Effector memory CD4-positive, alpha-beta T cell (primary cell): ENCODE results near the gene MYADML2.

ENCODE experiments used
- DNase-seq, 3 donors: peaks; one replicate each; pipeline ENCODE4 v3.0.0-alpha.2; 2020
- H3K27ac ChIP-seq: 2 replicates; pipeline ENCODE4 v1.7.0; 2013; ENCODE audit warnings: mild to moderate bottlenecking, low read length, moderate library complexity; ENCODE audit not compliant: insufficient read depth, poor library complexity, severe bottlenecking
- H3K27me3 ChIP-seq: replicated peaks from 2 replicates; pipeline ENCODE4 v1.7.0; 2013; ENCODE audit warnings: mild to moderate bottlenecking, low read length; ENCODE audit not compliant: insufficient read depth, control insufficient read depth, poor library complexity, severe bottlenecking
- H3K36me3 ChIP-seq: 2 replicates; pipeline ENCODE4 v1.7.0; 2013; ENCODE audit warnings: mild to moderate bottlenecking, low read length, moderate library complexity; ENCODE audit not compliant: control insufficient read depth, insufficient read depth
- H3K4me1 ChIP-seq: 2 replicates; pipeline ENCODE4 v1.7.0; 2013; ENCODE audit warnings: low read length, mild to moderate bottlenecking; ENCODE audit not compliant: control insufficient read depth, insufficient read depth, poor library complexity, severe bottlenecking
- H3K4me3 ChIP-seq: 2 replicates; pipeline ENCODE4 v1.7.0; 2013; ENCODE audit warnings: low read length, low read depth, mild to moderate bottlenecking; ENCODE audit not compliant: insufficient read depth, poor library complexity, severe bottlenecking
- H3K9me3 ChIP-seq: 2 replicates; pipeline ENCODE4 v1.7.0; 2013; ENCODE audit warnings: mild to moderate bottlenecking, low read length, moderate library complexity; ENCODE audit not compliant: control insufficient read depth
- total RNA-seq, 3 donors: gene quantifications; one replicate each; lab custom pipeline; 2026; lab: John Stamatoyannopoulos, UW

MYADML2 gene, protein sequence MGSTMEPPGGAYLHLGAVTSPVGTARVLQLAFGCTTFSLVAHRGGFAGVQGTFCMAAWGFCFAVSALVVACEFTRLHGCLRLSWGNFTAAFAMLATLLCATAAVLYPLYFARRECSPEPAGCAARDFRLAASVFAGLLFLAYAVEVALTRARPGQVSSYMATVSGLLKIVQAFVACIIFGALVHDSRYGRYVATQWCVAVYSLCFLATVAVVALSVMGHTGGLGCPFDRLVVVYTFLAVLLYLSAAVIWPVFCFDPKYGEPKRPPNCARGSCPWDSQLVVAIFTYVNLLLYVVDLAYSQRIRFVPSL
- 0 reads per million in 3 donors for total RNA-seq

DNA sequence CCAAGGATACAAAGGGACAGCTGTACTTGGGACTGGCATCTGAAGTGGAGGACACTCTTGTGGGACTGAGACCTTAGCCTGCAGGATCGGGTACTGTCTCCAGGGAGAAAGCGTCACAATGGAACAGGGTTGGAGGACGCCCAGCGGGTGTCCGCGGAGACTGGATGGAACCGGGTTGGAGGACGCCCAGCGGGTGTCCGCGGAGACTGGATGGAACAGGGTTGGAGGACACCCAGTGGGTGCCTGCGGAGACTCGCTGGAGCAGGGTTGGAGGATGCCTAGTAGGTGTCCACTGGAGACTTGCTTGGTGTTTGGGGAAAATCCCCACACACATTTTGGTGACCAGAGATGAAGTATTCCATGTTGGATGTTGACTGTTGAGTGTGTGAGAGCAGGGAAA is at the start of gene MYADML2:
Gene MYADML2 (minus strand): TSS at position 45 of the 400 bp plus-strand sequence. CDS start 5,492 bp downstream, outside the sequence.
- DNase-seq = no peak
- H3K4me3 ChIP-seq = no peak within 1 kb of the TSS
- no peaks in the 10 kb centered on the region for H3K9me3 ChIP-seq
- no peaks in the 10 kb centered on the region for H3K36me3 ChIP-seq
- peaks cover 2% of the 10 kb centered on the region for H3K27me3 ChIP-seq
- H3K4me1 ChIP-seq = no peaks in the 10 kb centered on the region
- no peak within 1 kb of the TSS for H3K27ac ChIP-seq

DNA sequence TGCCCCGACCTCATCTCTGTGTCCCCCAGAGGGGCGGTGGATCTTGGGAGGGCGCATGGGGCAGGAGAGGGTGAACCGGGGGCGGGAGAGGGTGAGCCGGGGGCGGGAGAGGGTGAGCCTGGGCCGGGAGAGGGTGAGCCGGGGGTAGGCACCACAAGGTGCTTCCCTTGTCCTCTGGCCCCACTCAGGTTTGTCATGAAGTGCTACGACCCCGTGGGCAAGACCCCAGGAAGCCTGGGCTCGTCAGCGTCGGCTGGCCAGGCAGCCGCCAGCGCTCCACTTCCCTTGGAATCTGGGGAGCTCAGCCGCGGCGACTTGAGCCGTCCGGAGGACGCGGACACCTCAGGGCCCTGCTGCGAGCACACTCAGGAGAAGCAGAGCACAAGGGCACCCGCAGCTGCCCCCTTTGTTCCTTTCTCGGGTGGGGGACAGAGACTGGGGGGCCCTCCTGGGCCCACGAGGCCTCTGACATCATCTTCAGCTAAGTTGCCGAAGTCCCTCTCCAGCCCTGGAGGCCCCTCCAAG is 49.3 kb upstream of the MYADML2 start:
- Histone ChIP-seq H3K4me1 (no peaks in the 10 kb centered on the region), H3K27me3 (no peaks in the 10 kb centered on the region), H3K4me3 (no peak overlapping the region), H3K36me3 (peaks cover 9% of the 10 kb centered on the region), H3K9me3 (no peaks in the 10 kb centered on the region), H3K27ac (no peak overlapping the region)
- DNase-seq = no peak

DNA sequence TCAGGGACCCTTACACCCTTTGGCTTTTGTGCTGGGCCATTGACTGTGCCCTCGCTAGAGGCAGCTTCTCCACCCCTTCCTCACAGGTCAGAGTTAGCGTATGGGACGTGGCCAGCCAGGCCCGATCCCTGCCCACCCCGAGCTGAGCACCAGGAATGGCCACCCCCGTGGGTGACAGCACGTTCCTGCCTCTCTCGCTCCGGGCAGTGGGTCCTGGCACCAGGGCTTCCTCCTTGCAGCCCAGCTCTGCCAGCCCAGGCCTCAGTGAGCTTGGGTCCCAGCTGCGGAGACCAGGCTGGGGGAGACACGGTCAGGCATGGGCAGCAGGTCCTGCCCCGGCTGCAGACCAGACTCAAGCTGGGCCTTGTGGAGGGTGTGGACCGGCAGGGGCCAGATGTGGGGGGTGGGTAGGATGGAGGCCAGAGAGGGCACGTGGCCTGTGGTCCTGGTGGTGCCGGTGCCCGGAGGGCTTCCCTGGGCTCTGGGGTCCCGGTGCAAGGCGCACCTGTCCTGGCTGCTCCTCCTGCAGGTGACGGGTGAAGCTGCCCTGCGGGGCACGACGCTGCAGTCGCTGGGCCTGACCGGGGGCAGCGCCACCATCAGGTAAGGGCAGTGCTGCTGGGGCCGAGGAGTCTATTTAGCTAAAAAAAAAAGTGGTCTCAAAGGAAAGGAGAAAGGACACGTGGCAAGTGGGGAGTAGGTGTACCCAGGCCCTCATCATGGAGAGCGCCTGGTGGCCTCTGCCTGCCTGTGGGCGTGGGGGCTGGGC is 48.6 kb upstream of the MYADML2 start:
- Histone ChIP-seq H3K9me3 (no peaks in the 10 kb centered on the region), H3K36me3 (peaks cover 9% of the 10 kb centered on the region), H3K4me1 (no peaks in the 10 kb centered on the region), H3K27me3 (no peaks in the 10 kb centered on the region), H3K27ac (no peak overlapping the region), H3K4me3 (no peak overlapping the region)
- DNase-seq = no peak

DNA sequence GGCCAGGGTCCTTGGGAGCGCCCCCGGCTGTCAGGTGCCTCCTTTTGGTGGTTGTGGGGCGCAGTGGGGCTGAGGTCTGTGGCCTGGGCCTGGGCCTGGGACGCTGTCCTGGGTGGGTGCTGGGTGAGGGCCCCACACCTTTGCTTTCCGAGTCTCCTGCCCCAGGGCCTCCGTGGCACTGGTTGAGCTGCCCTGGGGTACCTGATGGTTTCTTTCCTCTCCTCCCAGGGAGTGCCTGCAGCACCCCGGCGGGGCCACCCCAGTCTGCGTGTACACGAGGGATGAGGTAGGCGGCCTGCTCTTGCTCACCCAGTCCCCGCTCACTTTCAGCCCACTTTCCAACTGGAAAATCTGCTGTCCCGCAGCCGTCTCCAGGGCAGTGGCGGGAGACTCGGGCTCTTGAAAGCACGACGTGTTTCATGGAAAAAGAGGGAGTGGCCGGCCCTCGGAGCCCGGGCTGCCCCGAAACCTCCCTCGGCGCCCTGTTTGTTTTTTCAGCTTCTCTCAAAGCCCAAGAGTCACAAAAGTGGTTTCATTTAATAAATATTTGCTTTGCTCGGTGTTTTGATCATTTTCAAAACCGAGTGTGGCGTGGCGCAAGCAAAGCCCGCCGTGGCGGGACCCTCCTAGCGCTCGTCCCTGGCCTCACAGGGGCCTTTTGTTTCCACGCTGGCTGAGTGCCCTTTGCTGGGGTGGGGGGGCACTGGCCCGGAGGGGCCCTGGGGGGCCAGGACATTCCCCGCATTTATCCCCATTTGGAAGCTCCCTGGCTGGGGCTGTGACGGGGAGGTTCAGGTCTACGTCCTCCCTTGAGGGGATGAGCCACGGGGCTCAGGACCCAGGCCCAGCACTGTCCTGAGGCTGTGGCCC is 47.8 kb upstream of the MYADML2 start:
- Histone ChIP-seq H3K4me3 (no peak overlapping the region), H3K27me3 (no peaks in the 10 kb centered on the region), H3K36me3 (peaks cover 9% of the 10 kb centered on the region), H3K27ac (no peak overlapping the region), H3K9me3 (no peaks in the 10 kb centered on the region), H3K4me1 (no peaks in the 10 kb centered on the region)
- DNase-seq = no peak

DNA sequence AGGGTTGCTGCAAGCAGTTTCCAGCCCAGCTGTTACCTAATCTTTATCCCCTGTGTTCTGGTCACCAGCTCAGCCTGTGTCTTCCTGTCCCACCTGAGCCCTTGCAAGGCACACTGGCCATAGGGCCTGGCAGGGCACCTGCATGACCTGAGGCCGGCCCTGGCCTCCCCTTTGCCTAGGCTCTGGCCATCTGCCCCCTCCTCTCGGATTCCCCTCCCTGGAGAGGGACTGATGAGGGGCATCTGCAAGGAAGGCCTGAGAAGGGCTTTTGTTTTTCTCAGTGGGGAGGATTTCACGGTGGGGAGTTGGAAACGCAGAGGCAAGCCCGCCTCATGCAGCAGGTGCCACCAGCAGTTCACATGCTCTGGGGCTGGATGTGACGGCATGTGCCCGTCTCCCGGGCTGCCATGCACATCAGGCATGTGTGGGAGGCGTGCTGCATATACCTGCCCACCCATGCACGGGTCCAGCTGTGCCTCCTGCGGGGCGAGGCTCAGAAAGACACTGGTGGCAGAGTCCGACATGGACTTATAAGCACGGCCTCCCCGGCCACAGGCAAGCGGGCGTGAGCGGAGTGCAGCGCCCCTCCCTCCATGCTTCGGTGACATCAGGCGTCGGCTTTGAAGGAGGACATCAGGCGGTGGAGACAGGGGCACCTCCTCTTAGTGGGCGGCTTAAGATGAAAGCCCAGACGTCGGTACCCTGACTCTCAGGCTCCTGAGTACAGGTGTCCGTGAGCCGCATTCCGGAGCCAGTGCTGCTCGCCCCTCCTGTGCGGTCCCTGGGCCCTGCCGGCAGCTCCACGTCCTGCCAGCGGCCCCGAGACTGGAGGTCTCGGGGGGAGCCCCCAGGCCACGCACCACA is 46.9 kb upstream of the MYADML2 start:
- Histone ChIP-seq H3K27ac (no peak overlapping the region), H3K27me3 (no peaks in the 10 kb centered on the region), H3K36me3 (peaks cover 9% of the 10 kb centered on the region), H3K4me1 (no peaks in the 10 kb centered on the region), H3K9me3 (no peaks in the 10 kb centered on the region), H3K4me3 (no peak overlapping the region)
- no peak for DNase-seq

DNA sequence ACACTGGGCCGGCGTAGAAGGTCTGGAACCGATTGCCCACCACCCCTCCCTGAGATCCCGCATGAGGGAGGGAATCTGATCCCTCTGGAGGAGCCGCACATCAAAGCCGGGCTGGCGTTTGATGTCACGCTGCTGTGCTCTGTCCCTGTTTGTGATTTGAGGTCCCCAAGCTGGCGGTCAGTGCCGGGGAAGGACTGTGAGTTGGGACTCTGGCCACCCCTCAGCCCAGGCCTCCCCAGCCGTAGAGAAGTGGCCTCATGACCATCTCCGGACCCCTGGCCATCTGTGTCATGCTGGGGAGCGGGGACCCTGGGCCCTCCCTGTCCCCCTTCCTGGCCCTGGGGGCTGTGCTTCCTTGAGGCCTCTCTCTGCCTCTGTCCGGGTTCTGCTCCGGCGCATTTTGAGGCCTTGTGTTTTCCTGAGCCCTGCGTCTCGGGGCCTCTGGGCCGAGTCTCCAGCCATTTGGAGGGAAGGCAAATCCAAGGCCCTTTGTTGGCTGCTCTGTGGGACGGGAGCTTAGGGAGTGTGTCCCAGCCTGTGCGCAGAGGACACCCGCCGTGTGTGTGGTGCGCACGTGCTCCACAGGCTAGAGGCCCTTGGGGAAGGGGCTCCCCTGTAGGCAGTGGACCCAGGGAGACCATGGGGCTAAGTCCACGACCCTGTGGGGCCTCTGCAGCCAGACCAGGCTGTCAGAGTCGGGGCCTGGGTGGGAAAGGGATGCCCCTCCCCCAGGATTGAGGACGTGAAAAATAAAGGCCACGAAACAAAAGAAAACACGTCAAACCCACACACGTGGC is 45.5 kb upstream of the MYADML2 start:
- DNase-seq = no peak
- no peak overlapping the region for H3K4me3 ChIP-seq
- no peaks in the 10 kb centered on the region for H3K9me3 ChIP-seq
- no peaks in the 10 kb centered on the region for H3K27me3 ChIP-seq
- H3K36me3 ChIP-seq = peaks cover 9% of the 10 kb centered on the region
- no peak overlapping the region for H3K27ac ChIP-seq
- no peaks in the 10 kb centered on the region for H3K4me1 ChIP-seq

DNA sequence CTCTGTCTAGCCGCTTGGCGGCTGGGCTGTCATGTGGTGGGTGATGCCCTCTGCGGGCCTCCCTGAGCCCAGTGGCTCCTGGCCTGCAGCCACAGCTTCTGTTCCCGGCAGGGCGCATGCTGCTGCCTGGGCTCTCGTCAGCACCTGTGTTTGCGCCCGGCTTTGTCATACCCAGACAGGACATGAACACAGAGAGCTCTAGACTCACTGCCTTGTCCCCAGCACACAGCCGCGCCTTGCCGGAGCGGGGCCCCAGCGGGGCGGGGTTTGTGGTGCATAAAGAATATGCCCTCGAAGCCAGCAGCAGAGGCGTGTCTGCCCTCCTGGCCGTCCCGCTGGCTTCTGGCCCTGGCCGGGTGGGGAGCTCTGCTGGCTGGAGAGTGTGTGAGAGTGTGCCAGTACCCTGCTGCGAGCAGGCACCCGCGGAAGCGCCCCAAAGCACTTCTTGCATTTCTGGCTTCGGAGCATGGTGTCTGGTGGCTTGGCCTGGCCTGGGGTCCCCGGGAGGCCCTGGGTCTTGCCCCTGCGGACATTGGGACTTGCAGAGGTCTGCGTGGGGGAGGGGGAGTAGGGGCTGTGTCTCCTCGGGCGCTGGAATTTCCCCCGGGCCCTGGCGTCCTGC is 44.8 kb upstream of the MYADML2 start:
- no peaks in the 10 kb centered on the region for H3K4me1 ChIP-seq
- H3K9me3 ChIP-seq = no peaks in the 10 kb centered on the region
- H3K27ac ChIP-seq = no peak overlapping the region
- DNase-seq = no peak
- no peaks in the 10 kb centered on the region for H3K27me3 ChIP-seq
- no peak overlapping the region for H3K4me3 ChIP-seq
- H3K36me3 ChIP-seq = peaks cover 12% of the 10 kb centered on the region

DNA sequence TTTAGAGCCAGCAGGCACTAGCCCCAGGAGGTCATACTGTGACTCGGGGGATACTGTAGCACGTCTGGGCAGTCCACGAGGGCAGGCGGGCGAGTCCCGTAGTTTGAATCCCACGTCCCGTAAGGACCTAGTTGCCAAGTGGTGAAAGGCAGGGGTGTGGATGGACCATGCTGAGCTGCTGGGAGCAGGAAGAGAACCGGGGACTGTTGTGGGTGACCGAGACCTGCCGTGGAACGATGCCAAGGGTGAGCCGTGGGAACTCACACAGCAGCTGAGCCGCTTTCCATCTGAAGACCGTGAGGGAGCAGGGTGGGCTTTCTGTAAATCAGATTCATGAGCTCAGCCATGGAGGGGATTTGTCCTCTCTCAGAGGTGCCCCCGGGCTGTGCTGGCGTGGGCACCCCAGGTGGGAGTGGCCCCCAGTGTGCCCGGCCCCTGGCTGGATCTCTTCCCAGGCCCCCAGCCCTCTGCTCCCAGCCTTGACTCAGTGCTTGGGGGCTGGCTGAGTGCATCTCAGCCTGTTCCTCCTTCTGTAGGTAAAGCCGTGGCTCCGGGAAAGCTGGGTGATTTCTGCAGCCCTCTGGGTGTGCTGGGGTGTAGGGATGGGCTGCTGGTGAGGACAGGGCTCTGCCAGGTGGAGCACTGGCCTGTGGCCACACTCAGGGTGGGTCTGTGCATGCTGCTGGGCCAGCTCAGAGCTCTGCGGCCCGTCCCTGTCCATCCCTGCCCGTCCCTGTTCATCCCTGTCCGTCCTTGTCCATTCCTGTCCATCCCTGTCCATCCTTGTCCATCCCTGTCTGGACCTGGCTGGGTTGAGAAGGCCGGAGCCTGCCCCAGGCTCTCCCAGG is 44.0 kb upstream of the MYADML2 start:
- H3K4me3 ChIP-seq = no peak overlapping the region
- peaks cover 7% of the 10 kb centered on the region for H3K36me3 ChIP-seq
- no peaks in the 10 kb centered on the region for H3K4me1 ChIP-seq
- H3K27ac ChIP-seq = no peak overlapping the region
- H3K27me3 ChIP-seq = no peaks in the 10 kb centered on the region
- DNase-seq = no peak
- no peaks in the 10 kb centered on the region for H3K9me3 ChIP-seq
